ENCODE measurements around the gene PROSER1. TPM values are rescaled to one million over a fixed set of nuclear protein-coding genes. Genes with fewer than 3 reads are reported as not detected.

Gene PROSER1
- total and polyA plus RNA-seq, 10 of the 15 experiments (the other 5 are each of a cell fraction or from before 2014, with no cell fraction given) = 14.3 to 66.0 (median 26.9) TPM

DNA sequence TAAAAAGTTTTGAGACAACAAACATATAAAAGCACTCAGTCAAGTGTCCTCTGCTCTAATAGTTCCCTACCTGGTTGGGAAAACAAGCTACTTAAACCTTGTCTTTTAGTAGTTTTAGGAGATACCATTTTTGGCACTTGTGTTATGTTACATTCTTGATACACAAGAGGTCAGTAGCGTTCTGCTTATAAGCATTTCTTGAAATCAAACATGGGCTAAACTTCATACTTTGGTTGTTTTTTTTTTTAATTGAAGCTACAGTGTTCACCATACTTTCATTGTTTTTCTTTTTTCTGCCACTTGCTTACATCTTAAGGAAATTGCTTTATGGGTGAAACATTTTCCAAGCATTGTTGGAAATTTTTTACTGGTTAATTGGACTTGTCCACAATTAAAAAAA is 13.3 kb upstream of the PROSER1 start:
- BruUV-seq (replicated peaks) = no TSS peak
- Histone ChIP-seq H3K4me3 (no peak overlapping the region), H3K4me1 (ENCODE audit: control insufficient read depth, insufficient read depth, low read length) (no peaks in the 10 kb centered on the region), H3K9me3 (replicated peaks; ENCODE audit: control insufficient read depth, insufficient read depth, low read length) (no peaks in the 10 kb centered on the region), H4K20me1 (ENCODE audit: control insufficient read depth, insufficient read depth) (no peaks in the 10 kb centered on the region; the same call in 1 of the 2 replicates), H3K36me3 (ENCODE audit: control insufficient read depth in 2 of 2, insufficient read depth in 2 of 2, low read length in 1 of 2) (0 out of 4 replicates have a peak, but pooled peaks cover 0 to 3% of the 10 kb centered on the region in 2 experiments), H3K4me2 (ENCODE audit: control insufficient read depth, insufficient read depth) (no peak overlapping the region), H3K79me2 (ENCODE audit: control insufficient read depth, insufficient read depth, low read length) (no peaks in the 10 kb centered on the region), H3K9ac (ENCODE audit: control insufficient read depth, insufficient read depth, low read length) (no peak overlapping the region), H3K27ac (ENCODE audit: control insufficient read depth, insufficient read depth) (no peak overlapping the region), H2AFZ (ENCODE audit: control insufficient read depth, low read depth, low read length) (no peak overlapping the region), H3K27me3 (replicated peaks in 1 of 2; ENCODE audit: control insufficient read depth in 2 of 2, insufficient read depth in 2 of 2, low read length in 1 of 2) (no peaks in the 10 kb centered on the region)
- POLR2A ChIA-PET = interaction anchor here (0.7 kb wide), 1 partner anchor 14 kb away, joined by 3 read pairs; no protein-coding TSS in a partner anchor
- TF ChIP-seq, protein P1, sequence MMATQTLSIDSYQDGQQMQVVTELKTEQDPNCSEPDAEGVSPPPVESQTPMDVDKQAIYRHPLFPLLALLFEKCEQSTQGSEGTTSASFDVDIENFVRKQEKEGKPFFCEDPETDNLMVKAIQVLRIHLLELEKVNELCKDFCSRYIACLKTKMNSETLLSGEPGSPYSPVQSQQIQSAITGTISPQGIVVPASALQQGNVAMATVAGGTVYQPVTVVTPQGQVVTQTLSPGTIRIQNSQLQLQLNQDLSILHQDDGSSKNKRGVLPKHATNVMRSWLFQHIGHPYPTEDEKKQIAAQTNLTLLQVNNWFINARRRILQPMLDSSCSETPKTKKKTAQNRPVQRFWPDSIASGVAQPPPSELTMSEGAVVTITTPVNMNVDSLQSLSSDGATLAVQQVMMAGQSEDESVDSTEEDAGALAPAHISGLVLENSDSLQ (IDR thresholded peaks at IDR 0.05) = no peak
- TF ChIP-seq RAD21 (IDR thresholded peaks at IDR 0.05; ENCODE audit: insufficient read depth, low read depth, low read length) = peak; percentile 76
- TF ChIP-seq ZNF384 (IDR thresholded peaks at IDR 0.05; ENCODE audit: borderline replicate concordance, low read depth, low read length) = 0 out of 2 replicates have a peak, but pooled peaks have one; percentile 25
- no peak for TF ChIP-seq BHLHE40 (IDR thresholded peaks at IDR 0.05; ENCODE audit: borderline replicate concordance in 1 of 2, low read depth in 2 of 2, low read length in 1 of 2)
- TF ChIP-seq, protein P2, sequence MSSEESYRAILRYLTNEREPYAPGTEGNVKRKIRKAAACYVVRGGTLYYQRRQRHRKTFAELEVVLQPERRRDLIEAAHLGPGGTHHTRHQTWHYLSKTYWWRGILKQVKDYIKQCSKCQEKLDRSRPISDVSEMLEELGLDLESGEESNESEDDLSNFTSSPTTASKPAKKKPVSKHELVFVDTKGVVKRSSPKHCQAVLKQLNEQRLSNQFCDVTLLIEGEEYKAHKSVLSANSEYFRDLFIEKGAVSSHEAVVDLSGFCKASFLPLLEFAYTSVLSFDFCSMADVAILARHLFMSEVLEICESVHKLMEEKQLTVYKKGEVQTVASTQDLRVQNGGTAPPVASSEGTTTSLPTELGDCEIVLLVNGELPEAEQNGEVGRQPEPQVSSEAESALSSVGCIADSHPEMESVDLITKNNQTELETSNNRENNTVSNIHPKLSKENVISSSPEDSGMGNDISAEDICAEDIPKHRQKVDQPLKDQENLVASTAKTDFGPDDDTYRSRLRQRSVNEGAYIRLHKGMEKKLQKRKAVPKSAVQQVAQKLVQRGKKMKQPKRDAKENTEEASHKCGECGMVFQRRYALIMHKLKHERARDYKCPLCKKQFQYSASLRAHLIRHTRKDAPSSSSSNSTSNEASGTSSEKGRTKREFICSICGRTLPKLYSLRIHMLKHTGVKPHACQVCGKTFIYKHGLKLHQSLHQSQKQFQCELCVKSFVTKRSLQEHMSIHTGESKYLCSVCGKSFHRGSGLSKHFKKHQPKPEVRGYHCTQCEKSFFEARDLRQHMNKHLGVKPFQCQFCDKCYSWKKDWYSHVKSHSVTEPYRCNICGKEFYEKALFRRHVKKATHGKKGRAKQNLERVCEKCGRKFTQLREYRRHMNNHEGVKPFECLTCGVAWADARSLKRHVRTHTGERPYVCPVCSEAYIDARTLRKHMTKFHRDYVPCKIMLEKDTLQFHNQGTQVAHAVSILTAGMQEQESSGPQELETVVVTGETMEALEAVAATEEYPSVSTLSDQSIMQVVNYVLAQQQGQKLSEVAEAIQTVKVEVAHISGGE (CRISPR knock-in tag; IDR thresholded peaks at IDR 0.05) = no peak
- TF ChIP-seq, protein P3, sequence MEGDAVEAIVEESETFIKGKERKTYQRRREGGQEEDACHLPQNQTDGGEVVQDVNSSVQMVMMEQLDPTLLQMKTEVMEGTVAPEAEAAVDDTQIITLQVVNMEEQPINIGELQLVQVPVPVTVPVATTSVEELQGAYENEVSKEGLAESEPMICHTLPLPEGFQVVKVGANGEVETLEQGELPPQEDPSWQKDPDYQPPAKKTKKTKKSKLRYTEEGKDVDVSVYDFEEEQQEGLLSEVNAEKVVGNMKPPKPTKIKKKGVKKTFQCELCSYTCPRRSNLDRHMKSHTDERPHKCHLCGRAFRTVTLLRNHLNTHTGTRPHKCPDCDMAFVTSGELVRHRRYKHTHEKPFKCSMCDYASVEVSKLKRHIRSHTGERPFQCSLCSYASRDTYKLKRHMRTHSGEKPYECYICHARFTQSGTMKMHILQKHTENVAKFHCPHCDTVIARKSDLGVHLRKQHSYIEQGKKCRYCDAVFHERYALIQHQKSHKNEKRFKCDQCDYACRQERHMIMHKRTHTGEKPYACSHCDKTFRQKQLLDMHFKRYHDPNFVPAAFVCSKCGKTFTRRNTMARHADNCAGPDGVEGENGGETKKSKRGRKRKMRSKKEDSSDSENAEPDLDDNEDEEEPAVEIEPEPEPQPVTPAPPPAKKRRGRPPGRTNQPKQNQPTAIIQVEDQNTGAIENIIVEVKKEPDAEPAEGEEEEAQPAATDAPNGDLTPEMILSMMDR (IDR thresholded peaks at IDR 0.05 in 2 of 3, conservative IDR thresholded peaks at IDR 0.05 in 1 of 3; ENCODE audit: control insufficient read depth in 2 of 3, extremely low read depth in 1 of 3, insufficient read depth in 1 of 3, low read depth in 3 of 3, low read length in 3 of 3) = peak; percentile 27 to 55 (median 31); a peak in 4 of 6 replicates
- TF ChIP-seq NFYA (IDR thresholded peaks at IDR 0.05; ENCODE audit: borderline replicate concordance, low read depth, low read length) = no peak
- TF ChIP-seq MTA2 (IDR thresholded peaks at IDR 0.05; ENCODE audit: low read depth) = no peak
- peak; percentile 37; the same call in 1 of the 2 replicates for TF ChIP-seq SMC3 (IDR thresholded peaks at IDR 0.05; ENCODE audit: borderline replicate concordance, low read length)
- no peak for FAIRE-seq
- CTCF ChIA-PET = interaction anchor here (0.7 to 3.3 kb wide), 15 partner anchors 17 to 626 kb away, joined by 3 to 20 read pairs (median 3); no protein-coding TSS in a partner anchor
- WGBS (ENCODE audit: insufficient coverage, insufficient replicate concordance, low lambda C conversion rate, missing lambda C conversion rate) = 100% methylated on average over 1 of the region's 1 CpG
- SMC1A ChIA-PET (ENCODE audit: uncharacterized antibody, unreplicated experiment) = interaction anchor here (0.7 to 2.3 kb wide), 11 partner anchors 10 to 565 kb away, joined by 3 to 11 read pairs (median 3); no protein-coding TSS in a partner anchor
- intact Hi-C loops (cut with micrococcal nuclease; ENCODE audit: unreplicated experiment) (loop anchor here (1.0 kb wide), 2 partner anchors 212 to 565 kb away; no protein-coding TSS in a partner anchor), in situ Hi-C loops (cut with MboI) (loop anchor here (5.0 to 25.0 kb wide), 2 partner anchors 51 to 1636 kb away; no protein-coding TSS in a partner anchor)
- RAD21 ChIA-PET (ENCODE audit: unreplicated experiment) = interaction anchor here (1.0 to 2.1 kb wide), 9 partner anchors 10 to 565 kb away, joined by 3 to 21 read pairs (median 4); partner anchors contain the start of genes NHLRC3 and PROSER1
- peak; percentile 54 for ATAC-seq
- DNase-seq (ENCODE audit: low read depth, low spot score) = no peak

Measured in GM12878 (cell line).